ENCODE results near the gene AFDN.
"Not testable (repeated sequence)": the region's sequence is repeated elsewhere in the genome, so short reads cannot be mapped to it uniquely, and the experiment has no call there.

AFDN gene

DNA sequence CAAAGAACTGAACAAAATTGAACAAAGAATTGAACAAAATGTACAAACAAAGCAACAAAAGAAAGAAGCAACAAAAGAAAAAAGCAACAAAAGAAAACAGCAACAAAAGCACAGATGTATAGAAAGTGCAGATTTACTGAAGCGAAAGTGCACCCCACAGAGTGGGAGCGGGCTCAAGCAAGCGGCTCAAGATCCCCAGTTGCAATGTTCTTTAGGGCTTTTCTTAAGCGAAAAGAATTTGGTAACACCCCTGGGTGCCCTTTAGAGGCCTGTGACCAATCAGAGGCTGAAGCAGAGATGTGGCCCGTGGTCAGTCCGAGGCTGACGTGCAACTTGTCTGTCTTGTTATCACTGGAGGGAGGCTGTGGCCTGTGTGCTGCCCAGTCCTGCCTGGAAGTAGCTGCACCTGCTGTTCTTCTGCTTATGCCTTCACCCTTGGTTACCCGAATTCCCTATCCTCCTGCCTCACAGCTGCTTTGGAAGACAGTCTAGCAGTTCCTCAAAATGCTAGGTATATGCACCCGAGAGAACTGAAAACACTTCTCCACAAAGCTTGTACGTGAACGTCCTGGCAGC is 157.5 kb downstream of the AFDN start:
- DNase-seq = no peak

DNA sequence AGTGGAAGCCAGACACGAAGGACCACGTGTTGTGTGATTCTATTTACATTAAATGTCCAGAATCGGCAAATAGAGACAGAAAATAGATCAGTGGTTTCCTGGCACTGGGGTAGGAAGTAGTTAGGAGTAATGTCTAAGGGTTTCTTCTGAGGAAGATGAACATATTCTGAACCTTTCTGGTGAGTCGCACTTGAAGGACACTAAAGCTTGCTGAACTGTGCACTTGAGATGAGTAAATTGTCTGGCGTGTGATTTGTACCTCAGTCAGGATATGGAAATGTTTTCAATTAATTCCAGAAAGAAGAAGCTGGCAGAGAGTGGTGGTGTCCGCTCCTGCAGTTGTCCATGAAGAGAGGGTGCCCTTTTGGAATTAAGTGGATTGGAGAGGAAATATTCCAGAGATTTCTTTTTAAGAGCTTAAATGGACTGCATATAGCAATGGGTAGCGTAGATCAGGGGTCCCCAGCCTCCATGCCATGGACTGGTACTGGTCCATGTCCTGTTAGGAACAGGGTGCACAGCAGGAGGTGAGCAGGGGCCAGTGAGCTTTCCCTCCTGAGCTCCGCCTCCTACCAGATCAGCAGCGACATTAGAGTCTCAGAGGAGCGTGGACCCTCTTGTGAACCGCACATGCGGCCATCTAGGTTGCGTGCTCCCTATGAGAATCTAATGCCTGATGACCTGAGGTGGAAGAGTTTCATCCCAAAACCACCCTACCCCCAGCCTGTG is 158.3 kb downstream of the AFDN start:
- no peak for DNase-seq

DNA sequence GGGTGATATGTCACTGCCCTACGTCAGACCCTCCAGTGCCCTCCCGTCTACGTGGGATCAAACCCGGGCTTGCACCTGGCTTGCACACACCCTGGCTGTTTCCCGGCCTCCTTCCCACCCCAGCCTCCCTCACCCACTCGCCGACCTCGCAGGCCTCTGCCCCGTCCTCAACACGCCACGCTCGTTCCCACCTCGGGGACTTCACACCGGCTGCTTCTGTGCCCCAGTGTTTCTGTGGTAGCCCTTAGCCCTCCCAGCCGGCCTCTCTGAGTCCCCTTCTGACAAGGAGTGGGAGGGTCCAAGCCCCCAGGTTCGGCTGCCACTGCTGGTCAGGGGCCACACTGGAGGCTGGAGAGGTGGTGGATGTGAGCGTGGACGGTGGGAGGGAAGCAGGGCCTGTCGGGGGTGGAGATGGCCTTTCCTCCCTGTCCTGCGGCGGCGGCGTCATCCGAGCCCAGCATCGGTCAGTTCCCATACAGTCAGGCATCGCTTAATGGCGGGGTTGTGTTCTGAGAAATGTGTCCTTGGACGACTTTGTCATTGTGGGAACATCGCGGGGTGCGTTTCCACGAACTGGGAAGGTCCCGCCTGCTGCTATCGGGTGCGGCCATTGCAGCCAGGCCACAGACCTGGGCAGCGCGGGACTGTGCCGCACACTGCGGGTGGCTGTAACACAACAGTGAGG is 159.3 kb downstream of the AFDN start:
- no peak for DNase-seq

DNA sequence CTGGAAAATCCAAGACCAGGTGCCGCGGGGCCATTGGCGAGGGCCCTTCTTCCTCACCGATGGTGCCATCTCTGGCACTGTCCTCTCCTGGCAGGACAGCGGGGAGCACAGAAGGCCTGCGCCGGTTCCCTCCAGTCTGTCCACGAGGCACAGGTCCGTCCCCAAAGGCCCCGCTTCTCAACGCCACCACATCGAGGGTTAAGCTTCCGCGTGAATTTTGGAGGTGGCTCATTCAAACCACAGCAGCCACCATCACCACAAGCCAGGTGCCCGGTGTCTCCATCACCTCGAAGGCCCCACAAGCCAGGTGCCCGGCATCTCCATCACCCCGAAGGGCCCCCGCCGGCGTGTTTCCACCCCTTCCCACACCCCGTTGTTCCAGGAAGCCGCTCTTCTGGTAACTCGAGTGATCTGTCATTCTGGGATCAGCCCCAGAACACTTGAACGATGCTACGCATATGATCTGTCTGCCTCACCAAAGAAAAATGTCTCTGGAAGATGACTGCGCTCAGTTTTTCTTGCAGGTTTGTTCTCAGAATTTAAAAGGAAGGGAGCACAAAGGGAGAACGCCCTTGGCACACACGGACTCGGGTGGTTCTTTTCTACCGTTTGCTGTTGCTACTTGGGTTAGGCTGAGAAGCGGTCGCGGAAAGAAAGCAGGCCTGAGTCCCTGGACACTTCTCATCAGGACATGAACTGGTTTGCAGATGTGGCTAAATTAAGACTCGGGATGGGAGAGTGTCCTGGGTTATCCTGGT is 160.9 kb downstream of the AFDN start:
- DNase-seq = no peak

DNA sequence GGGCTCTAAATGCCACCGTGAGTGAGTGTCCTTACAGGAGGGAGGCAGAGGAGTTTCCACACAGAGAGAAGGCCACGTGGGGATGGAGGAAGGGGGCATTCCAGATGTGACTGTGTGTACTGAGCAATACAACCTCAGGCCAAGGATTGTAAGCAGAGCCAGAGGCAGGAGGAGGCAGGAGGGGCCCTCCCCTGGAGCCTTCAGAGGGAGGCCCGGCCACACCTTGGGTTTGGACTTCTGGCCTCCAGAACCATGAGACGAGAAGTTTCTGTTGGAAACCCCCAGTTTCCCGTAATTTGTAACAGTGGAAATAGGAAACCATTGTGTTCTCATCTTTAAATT is 161.4 kb downstream of the AFDN start:
- DNase-seq = no peak

DNA sequence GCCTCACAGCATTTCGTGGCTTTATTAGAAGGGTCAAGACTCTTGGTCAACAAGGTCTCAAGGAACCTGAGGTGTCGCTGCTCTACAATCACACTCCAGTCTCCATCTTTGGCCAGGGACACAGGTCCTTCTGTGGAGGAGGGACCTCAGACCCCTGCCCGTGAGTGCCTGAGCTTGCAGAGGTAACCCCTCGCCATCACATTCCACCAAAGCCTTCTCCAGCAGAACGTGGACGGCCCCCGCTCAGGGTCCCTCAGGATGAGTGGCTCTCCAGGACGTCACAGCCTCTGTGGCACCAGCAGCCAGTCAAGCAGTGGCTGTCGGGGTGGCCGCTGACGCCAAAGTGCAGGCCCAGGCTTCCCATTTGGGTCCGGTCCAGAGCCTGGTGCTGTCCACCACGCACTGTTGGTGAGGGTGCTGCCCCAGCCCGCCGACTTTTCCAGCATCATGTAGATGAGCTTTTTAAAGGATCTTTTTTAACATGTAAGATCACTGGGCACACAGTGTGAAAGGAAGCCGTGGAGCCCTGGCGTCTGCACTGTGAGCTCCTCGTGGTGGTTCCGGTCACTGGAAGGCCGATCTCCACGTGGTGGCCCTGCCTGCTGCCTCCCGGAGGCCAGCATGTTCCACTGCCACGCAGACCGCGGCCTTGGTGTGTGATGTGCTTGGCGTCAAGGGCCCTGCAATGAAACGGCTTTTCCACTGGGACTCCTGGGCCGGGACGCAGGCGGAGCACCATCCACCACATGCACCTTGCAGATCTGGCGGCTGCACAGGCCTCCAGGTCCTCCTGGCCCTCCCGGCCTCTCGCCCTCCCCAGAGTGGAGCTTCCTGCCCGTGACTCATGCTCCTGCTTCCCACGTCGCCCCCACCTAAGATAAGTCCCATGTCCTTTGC is 162.5 kb downstream of the AFDN start:
- DNase-seq = no peak

DNA sequence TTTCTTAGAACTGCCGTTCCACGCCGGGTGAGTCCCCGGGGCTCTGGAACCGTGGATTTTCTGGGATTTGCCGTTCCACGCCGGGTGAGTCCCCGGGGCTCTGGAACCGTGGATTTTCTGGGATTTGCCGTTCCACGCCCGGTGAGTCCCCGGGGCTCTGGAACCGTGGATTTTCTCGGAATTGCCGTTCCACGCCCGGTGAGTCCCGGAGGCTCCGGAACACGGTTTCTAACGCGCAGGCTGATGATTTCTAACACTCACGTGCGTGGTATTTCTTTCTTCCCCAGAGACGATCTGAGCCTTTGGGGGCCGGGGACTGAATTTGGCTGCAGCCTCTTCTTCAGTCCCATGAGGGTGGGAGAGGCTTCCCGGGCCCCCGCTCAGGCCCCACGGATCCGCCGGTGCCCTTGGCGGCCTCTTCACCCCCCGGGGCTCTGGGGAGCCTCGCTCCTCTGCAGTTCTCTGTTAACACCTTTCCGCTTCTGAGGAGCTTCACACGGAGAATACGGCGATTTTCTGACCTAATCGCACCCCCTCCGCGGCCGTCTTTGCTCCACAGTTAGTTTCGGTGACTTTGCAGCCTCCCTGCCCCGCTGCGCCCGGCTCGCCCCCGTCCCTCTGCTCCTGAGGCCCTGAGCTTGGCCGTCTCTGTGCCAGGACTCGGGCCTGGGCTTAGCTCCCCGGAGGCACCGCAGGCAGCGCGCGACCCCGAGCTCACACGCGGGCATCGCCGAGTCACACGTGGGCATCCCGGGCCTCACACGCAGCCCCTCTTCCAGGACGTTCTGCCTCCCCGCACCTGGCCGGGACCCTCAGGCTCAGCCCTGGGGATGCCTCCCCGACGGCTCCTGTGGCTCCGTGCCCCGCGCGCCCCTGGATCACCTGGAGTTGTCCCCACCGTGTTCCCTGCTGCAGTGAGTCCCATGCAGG is 163.6 kb downstream of the AFDN start:
- no peak for DNase-seq

DNA sequence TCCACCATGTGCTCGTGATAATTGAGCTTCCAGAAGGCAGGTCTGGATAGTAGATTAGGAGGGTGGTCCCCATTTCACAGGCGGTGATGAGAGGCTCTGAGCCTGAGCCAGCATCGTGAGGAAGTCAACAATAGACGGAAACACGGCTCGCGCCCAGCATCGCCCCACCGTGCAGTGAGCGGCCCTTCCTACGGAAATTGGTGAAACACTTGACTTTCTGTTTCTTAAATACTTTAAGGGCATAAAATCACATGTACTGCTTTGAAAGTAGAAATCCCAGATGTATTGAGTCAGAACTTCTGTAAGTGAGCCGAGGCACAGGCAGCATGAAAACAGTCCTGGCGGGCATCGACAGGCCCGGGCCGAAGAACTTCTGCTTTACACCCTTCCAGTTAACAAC is 166.5 kb downstream of the AFDN start:
- no peak for DNase-seq

DNA sequence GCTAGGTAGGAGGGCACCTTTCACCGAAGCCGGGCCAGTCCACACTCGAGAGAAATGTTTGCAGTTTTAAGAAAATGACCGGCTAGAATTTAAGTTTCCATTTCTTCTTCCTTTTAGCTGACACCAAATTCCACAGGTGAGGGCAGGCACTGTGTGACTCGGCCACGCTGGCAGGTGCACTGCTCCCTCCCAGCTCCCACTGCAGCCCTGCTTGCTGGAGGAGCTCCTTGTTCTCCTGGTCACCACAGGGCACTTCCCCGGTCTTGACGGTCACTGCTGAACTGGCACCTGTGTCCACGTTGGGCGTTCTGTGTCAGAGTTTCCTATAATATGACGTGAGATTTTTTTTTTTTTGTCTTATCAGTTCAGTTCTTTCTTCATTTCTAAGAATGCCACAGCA is 167.1 kb downstream of the AFDN start:
- DNase-seq = no peak

DNA sequence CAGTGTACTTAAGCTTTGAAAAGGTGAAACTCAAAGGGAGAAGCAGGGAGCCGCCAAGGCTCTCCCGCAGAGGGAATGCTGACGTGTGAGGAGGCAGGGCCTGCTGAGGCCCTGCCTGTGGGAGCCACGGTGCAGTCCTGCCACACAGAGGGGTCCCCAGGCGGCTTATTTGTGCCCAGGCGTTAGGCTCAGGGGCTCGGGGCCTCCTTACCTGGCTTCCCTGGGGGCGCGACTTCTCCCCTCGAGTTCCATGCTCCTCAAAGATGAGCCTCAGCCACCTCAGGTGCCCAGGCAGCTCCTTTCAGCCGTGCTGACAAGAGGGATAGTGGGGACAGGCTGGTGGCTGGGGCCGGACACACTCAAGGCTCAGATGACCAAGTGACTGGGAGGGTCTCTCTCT is 168.6 kb downstream of the AFDN start:
- DNase-seq = no peak

DNA sequence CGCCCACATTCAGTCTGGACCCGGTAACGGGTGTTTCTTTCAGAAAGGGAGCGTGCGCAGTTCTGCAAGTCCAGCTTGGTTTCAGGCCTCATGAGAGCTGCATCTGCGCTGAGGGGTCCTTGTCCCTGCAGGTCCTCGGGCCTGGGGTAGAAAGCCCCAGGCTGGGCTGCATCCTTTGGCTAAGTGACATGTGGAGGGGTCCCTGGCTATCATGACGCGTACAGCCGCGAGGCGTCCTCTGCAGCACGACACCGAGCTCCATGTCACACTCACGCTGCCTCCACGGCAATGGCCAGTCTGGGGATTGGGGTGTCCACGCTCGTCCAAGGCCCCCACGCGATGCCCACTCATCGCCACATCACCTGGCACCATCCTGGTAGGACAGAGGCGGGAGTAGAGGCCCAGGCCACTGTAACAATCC is 169.0 kb downstream of the AFDN start:
- DNase-seq = no peak

DNA sequence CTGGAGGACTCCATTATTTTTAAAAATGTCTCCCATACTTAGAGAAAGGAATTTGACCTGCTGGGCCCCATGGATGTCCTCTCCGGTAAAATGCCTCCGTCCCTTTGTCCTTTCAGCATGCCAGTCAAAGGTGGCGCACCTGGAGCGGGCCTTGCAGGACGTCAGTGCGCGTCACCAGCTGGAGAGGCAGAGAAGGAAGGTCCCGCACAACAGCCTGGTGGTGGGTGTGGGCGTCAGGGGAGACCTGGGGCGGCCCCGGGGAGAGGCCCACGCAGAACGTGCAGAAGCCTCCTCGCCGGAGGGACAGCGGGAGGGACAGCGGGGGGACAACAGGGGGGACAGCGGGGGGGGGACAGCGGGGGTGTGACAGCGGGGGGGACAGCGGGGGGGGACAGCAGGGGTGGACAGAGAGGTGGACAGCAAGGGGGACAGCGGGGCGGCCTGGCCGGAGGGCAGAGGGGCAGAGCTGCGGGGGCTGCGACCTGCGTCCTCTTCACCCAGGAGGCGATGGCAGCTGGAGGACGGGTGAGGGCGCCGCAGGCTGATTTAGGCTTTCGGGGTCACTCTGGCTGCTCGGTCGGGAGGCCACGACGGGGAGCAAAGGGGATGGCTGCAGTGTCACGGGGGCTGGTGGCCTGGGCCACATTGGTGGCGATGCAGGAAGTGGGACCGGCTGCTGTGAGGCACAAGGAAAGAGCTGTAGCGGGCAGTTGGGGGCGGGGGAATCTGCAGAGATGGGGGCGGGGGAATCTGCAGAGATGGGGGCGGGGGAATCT is 169.9 kb downstream of the AFDN start:
- no peak for DNase-seq

DNA sequence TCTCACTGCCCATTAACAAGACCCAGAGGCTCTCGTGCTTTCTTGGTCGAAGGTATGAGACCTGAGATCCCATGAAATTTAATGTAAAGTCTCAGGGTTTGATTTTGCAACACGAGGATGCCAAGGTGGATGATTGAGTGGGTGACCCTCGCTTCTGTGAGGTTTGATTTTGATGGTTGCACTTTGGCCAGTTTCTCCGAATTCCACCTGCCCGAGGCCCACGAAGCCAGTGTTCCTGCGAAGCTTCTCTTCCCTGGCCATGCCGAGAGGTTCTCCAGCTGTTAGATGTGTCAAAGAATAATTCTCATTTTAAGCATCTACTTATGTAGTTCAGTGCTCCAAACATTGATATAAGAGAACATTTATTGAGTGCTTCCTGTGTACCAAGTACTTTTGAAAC is 170.9 kb downstream of the AFDN start, which contains the start of gene KIF25:
KIF25 (plus strand) TSS at position 30 of the 400 bp plus-strand sequence. CDS start 31,915 bp downstream, outside the sequence.
- no peak for DNase-seq

DNA sequence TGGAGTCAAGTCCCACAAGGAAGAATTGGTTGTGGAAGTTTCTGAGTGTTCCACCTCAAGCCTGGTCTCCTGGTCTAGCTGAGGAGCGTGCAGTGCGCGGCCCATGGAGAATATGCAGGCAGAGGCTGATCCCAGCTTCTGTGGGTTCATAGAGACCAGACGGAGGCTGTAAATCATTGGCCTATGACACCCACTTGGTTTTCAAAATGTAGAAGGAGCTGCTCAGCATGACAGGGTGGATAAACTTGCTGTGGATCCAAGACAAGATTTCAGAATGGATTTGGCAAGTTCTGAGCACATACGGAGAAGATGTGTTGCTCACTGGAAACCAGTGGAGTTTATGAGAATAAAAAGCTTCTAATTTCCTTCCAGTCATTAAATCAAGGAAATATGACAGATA is 171.5 kb downstream of the AFDN start:
- no peak for DNase-seq

DNA sequence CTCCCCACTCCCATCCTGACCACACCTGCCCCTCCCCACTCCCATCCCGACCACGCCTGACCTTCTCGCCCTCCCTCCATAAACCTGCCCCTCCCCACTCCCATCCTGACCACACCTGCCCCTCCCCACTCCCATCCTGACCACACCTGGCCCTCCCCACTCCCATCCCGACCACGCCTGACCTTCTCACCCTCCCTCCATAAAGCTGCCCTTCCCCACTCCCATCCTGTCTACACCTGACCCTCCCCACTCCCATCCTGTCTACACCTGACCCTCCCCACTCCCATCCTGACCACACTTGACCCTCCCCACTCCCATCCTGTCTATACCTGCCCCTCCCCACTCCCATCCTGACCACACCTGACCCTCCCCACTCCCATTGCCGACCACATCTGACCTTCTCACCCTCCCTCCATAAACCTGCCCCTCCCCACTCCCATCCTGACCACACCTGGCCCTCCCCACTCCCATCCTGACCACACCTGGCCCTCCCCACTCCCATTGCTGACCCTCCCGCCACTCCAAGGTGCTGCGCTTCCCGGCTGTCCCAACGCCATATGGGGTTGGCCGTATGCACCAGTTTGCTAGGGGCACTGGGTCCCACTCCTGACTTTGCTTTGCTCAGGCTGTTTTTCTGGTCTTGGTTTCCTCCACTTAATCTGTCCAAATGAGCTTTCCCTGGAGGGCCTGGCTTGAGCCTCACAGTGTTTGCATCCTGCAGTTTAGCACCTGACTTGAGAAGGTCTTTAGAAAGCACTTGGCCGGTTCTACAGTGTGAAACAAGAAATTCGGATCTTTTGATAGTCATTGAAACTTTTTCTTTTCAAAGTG is 173.7 kb downstream of the AFDN start:
- DNase-seq = no peak

DNA sequence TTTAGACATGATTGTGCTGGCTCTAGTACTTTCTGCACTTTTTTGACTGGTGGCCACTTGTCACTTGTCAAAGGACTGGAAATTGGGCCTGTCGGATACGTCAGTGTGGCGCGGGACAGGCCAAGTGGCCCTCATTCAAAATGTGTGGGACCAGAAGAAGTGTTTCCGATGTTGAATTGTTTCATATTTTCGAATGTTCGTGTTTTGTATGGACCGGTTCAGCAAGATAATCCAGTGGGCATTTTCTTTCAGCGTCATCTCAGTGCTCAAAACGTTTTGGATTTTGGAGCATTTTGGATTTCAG is 174.3 kb downstream of the AFDN start:
- no peak for DNase-seq

DNA sequence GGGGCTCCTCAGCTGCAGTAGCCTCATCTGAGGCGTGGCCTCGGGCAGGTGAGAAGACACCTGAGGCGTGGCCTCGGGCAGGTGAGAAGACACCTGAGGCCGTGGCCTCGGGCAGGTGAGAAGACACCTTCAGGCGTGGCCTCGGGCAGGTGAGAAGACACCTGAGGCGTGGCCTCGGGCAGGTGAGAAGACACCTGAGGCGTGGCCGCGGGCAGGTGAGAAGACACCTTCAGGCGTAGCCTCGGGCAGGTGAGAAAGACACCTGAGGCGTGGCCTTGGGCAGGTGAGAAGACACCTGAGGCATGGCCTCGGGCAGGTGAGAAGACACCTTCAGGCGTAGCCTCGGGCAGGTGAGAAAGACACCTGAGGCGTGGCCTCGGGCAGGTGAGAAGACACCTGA is 174.8 kb downstream of the AFDN start:
- not testable (repeated sequence) for DNase-seq

DNA sequence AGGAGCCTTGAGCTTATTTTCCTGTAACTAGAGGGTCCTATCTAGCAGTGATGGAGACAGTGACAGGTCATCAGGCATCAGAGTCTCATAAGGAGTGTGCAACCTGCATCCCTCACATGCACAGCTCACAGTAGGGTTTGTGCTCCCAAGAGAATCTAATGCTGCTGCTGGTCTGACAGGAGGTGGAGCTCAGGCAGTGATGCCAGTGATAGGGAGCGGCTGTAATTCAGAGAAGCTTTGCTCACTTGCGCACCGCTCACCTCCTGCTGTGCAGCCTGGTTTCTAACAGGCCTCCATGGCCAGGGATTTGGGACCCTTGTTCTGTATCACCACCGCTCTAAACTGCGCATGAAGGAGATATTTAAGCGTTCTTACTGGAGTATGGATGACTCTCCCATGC is 176.1 kb downstream of the AFDN start:
- no peak for DNase-seq

DNA sequence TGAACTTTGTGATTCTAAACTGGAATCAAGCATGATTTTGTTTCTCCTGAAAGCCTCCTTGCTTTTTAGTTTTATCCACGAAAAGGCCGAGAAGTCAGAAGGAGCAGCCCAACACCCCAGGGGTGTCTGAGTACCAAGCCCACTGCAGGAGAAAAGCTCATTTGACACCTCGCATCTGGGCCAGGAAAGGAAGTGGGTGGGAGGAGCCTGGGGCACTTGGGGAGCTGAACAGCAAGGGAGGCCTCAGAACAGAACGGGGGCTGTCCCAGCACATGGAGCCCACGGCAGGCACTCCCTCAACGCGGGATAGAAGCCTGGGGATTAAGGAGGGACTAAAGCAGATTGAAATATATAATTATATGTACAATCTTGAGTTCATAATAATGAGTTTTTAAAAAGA is 177.3 kb downstream of the AFDN start:
- DNase-seq = no peak

DNA sequence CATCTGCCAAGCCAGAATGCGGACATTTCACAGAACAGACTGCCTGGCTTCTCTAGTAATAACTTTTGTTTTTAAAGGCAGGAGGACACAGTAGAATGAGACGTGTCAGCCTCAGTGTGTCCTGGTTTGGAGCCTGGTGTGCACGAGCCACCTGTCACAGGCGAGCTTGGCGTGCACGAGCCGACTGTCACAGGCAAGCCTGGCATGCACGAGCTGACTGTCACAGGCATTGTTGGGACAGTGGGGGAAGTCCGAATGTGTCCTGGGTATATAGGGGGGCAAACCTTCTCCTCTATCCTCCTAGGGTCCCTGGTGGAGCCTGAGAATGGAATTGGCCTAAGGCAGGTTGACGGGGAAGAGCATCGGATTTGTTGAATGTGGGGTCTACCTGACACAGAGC is 178.2 kb downstream of the AFDN start:
- no peak for DNase-seq
